H9 (cell line): ENCODE data around the gene GPX2. TPM values are rescaled to one million over a fixed set of nuclear protein-coding genes. Genes with fewer than 3 reads are reported as not detected.
A peak's percentile ranks its signal among the peaks of the same experiment; 100 is the strongest.

Source experiments
- DNase-seq: peaks from one replicate; pipeline ENCODE4 v3.0.0-alpha.2; 2017
- H2AFZ ChIP-seq: one replicate; pipeline ENCODE4 v1.6.1; 2013; ENCODE audit warnings: mild to moderate bottlenecking, low read length, control low read depth, moderate library complexity
- H2AK5ac ChIP-seq: 2 replicates; pipeline ENCODE4 v1.6.1; 2013; ENCODE audit warnings: low read length, control low read depth, mixed read lengths; ENCODE audit not compliant: insufficient read length
- H2BK120ac ChIP-seq: one replicate; pipeline ENCODE4 v1.6.1; 2013; ENCODE audit warnings: low read depth, mild to moderate bottlenecking, low read length, control low read depth, inconsistent platforms; ENCODE audit not compliant: poor library complexity, severe bottlenecking
- H2BK12ac ChIP-seq: 2 replicates; pipeline ENCODE4 v1.6.1; 2013; ENCODE audit warnings: low read length, control low read depth, mixed read lengths, low read depth; ENCODE audit not compliant: insufficient read length
- H2BK15ac ChIP-seq: 2 replicates; pipeline ENCODE4 v1.6.1; 2013; ENCODE audit warnings: low read depth, low read length, control low read depth
- H2BK20ac ChIP-seq: one replicate; pipeline ENCODE4 v1.6.1; 2013; ENCODE audit warnings: low read depth, mild to moderate bottlenecking, low read length, control low read depth, inconsistent platforms; ENCODE audit not compliant: poor library complexity, severe bottlenecking
- H2BK5ac ChIP-seq: 2 replicates; pipeline ENCODE4 v1.6.1; 2013; ENCODE audit warnings: low read length, control low read depth, mixed read lengths; ENCODE audit not compliant: insufficient read length
- H3K14ac ChIP-seq: 2 replicates; pipeline ENCODE4 v1.6.1; 2013; ENCODE audit warnings: low read length, control low read depth; ENCODE audit not compliant: insufficient read depth
- H3K18ac ChIP-seq: 2 replicates; pipeline ENCODE4 v1.6.1; 2013; ENCODE audit warnings: low read depth, mild to moderate bottlenecking, mixed read lengths, low read length, control low read depth; ENCODE audit not compliant: insufficient read length
- H3K23ac ChIP-seq: 2 replicates; pipeline ENCODE4 v1.6.1; 2013; ENCODE audit warnings: low read length, control low read depth, mixed read lengths, low read depth; ENCODE audit not compliant: insufficient read length
- H3K23me2 ChIP-seq: 2 replicates; pipeline ENCODE4 v1.6.1; 2013; ENCODE audit warnings: low read depth, mild to moderate bottlenecking, mixed read lengths, low read length, control low read depth; ENCODE audit not compliant: insufficient read length, poor library complexity, severe bottlenecking
- H3K27ac ChIP-seq: 2 replicates; pipeline ENCODE4 v1.5.1; 2013; ENCODE audit warnings: low read length, control low read depth, mixed read lengths, low read depth; ENCODE audit not compliant: insufficient read length
- H3K27me3 ChIP-seq: 2 replicates; pipeline ENCODE4 v1.6.1; 2013; ENCODE audit warnings: low read length, control low read depth, inconsistent platforms; ENCODE audit not compliant: insufficient read depth
- H3K4ac ChIP-seq: 2 replicates; pipeline ENCODE4 v1.6.1; 2013; ENCODE audit warnings: low read depth, mild to moderate bottlenecking, control low read depth, inconsistent platforms, low read length, moderate library complexity
- H3K4me1 ChIP-seq: 2 replicates; pipeline ENCODE4 v1.6.1; 2013; ENCODE audit warnings: low read length, control low read depth, inconsistent platforms; ENCODE audit not compliant: insufficient read depth
- H3K4me2 ChIP-seq: 2 replicates; pipeline ENCODE4 v1.6.1; 2013; ENCODE audit warnings: low read length, control low read depth, mixed read lengths; ENCODE audit not compliant: insufficient read length, insufficient read depth
- H3K56ac ChIP-seq: 2 replicates; pipeline ENCODE4 v1.6.1; 2013; ENCODE audit warnings: low read depth, mild to moderate bottlenecking, mixed read lengths, low read length, control low read depth; ENCODE audit not compliant: insufficient read length
- H3K79me1 ChIP-seq: 2 replicates; pipeline ENCODE4 v1.6.1; 2013; ENCODE audit warnings: low read depth, mild to moderate bottlenecking, moderate library complexity, low read length, control low read depth, inconsistent platforms; ENCODE audit not compliant: insufficient read depth, poor library complexity, severe bottlenecking
- H3K79me2 ChIP-seq: 2 replicates; pipeline ENCODE4 v1.6.1; 2013; ENCODE audit warnings: low read length, control low read depth, inconsistent platforms; ENCODE audit not compliant: insufficient read depth
- H3K9ac ChIP-seq: 2 replicates; pipeline ENCODE4 v1.6.1; 2013; ENCODE audit warnings: low read length, control low read depth, mixed read lengths; ENCODE audit not compliant: insufficient read length; ENCODE audit errors: extremely low read depth
- H3K9me3 ChIP-seq: one replicate; pipeline ENCODE4 v1.6.1; 2013; ENCODE audit warnings: low read depth, low read length, inconsistent platforms; ENCODE audit not compliant: control insufficient read depth
- H3T11ph ChIP-seq: one replicate; pipeline ENCODE4 v1.6.1; 2013; ENCODE audit warnings: mild to moderate bottlenecking, low read length, control low read depth, inconsistent platforms
- H4K20me1 ChIP-seq: one replicate; pipeline ENCODE4 v1.6.1; 2013; ENCODE audit not compliant: control insufficient read depth, insufficient read length, insufficient read depth
- H4K5ac ChIP-seq: 2 replicates; pipeline ENCODE4 v1.6.1; 2013; ENCODE audit warnings: low read depth, mild to moderate bottlenecking, mixed read lengths, low read length, control low read depth; ENCODE audit not compliant: insufficient read length
- H4K8ac ChIP-seq: replicated peaks from 2 replicates; pipeline ENCODE4 v1.6.1; 2013; ENCODE audit warnings: low read length, control low read depth, mixed read lengths, low read depth; ENCODE audit not compliant: insufficient read length
- H4K91ac ChIP-seq: 2 replicates; pipeline ENCODE4 v1.6.1; 2013; ENCODE audit warnings: low read depth, mild to moderate bottlenecking, moderate library complexity, mixed read lengths, low read length, control low read depth; ENCODE audit not compliant: insufficient read length
- H3K27ac Mint-ChIP-seq, 3 experiments: 2 replicates in 2 of 3; 3 replicates in 1 of 3; pipeline ENCODE4 v1.8.0; 2020 to 2021; ENCODE audit warnings: mixed read lengths in 3 of 3, mild to moderate bottlenecking in 1 of 3, moderate library complexity in 1 of 3
- H3K27me3 Mint-ChIP-seq: 2 replicates; pipeline ENCODE4 v1.8.0; 2021; ENCODE audit warnings: low read depth, mild to moderate bottlenecking, moderate library complexity, mixed read lengths
- H3K36me3 Mint-ChIP-seq, 3 experiments: 2 replicates in 2 of 3; 3 replicates in 1 of 3; pipeline ENCODE4 v1.8.0; 2020 to 2021; ENCODE audit warnings: low read depth in 3 of 3, mixed read lengths in 3 of 3; ENCODE audit not compliant: insufficient read depth in 1 of 3
- H3K4me1 Mint-ChIP-seq, 2 experiments: 2 replicates each; pipeline ENCODE4 v1.8.0; 2020; ENCODE audit warnings: mixed read lengths in 2 of 2
- H3K4me3 Mint-ChIP-seq, 2 experiments: 2 replicates in 1 of 2; 3 replicates in 1 of 2; pipeline ENCODE4 v1.8.0; 2020 to 2021; ENCODE audit warnings: mild to moderate bottlenecking in 2 of 2, mixed read lengths in 2 of 2, moderate library complexity in 1 of 2
- H3K9me3 Mint-ChIP-seq, 2 experiments: 2 replicates in 1 of 2; 3 replicates in 1 of 2; pipeline ENCODE4 v1.8.0; 2020; ENCODE audit warnings: mild to moderate bottlenecking in 2 of 2, mixed read lengths in 2 of 2, moderate library complexity in 1 of 2
- WGBS: extraction: QIAGEN DNeasy Blood & Tissue Kit; methylation state at CpG from one replicate; pipeline ENCODE4 v1.1.7; 2013; ENCODE audit warnings: missing lambda C conversion rate, low lambda C conversion rate, mixed read lengths; ENCODE audit not compliant: insufficient read length; ENCODE audit errors: extremely low coverage; 5-methylcytosine and 5-hydroxymethylcytosine counted together
- total RNA-seq: library from RNA; stranded (reverse); gene quantifications from 2 replicates; pipeline ENCODE4 v1.2.1, GENCODE V29; 2021
- TF ChIP-seq, protein P1 (sequence below): fragments of 200-600 bp; sonication (generic); conservative IDR thresholded peaks from 3 replicates; pipeline ENCODE4 v1.8.0; 2021; ENCODE audit warnings: antibody characterized with exemption, mild to moderate bottlenecking

GPX2 gene
- total RNA-seq, 1 experiment from 2014 or later = 0.79 TPM

- H3K4me1 ChIP-seq = peaks cover 2% of the 10 kb centered on the region; the same call in 1 of the 2 replicates
- H3K4me1 Mint-ChIP-seq = peaks cover 24 to 27% of the 10 kb centered on the region in 2 experiments
- no peaks in the 10 kb centered on the region for H3K9me3 Mint-ChIP-seq
- H2BK5ac ChIP-seq = no peak overlapping the region
- H3K18ac ChIP-seq = no peak overlapping the region
- no peak for DNase-seq
- TF ChIP-seq, protein P1, sequence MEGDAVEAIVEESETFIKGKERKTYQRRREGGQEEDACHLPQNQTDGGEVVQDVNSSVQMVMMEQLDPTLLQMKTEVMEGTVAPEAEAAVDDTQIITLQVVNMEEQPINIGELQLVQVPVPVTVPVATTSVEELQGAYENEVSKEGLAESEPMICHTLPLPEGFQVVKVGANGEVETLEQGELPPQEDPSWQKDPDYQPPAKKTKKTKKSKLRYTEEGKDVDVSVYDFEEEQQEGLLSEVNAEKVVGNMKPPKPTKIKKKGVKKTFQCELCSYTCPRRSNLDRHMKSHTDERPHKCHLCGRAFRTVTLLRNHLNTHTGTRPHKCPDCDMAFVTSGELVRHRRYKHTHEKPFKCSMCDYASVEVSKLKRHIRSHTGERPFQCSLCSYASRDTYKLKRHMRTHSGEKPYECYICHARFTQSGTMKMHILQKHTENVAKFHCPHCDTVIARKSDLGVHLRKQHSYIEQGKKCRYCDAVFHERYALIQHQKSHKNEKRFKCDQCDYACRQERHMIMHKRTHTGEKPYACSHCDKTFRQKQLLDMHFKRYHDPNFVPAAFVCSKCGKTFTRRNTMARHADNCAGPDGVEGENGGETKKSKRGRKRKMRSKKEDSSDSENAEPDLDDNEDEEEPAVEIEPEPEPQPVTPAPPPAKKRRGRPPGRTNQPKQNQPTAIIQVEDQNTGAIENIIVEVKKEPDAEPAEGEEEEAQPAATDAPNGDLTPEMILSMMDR = no peak
- H3T11ph ChIP-seq = no peak overlapping the region
- no peak overlapping the region for H3K4me2 ChIP-seq
- H2BK12ac ChIP-seq = no peak overlapping the region
- H2BK120ac ChIP-seq = no peak overlapping the region
- H4K5ac ChIP-seq = no peak overlapping the region
- H3K4ac ChIP-seq = no peak overlapping the region
- H4K8ac ChIP-seq = no peak overlapping the region
- H3K9me3 ChIP-seq = no peaks in the 10 kb centered on the region
- no peak overlapping the region for H3K27ac ChIP-seq
- H3K4me3 Mint-ChIP-seq = no peak overlapping the region
- H4K91ac ChIP-seq = no peak overlapping the region
- H2AFZ ChIP-seq = no peak overlapping the region
- H3K14ac ChIP-seq = no peak overlapping the region
- H3K36me3 Mint-ChIP-seq = peaks cover 3 to 11% (median 4%) of the 10 kb centered on the region in 3 experiments; a peak in 6 of 7 replicates
- no peak overlapping the region for H2BK15ac ChIP-seq
- no peak overlapping the region for H3K23ac ChIP-seq
- no peaks in the 10 kb centered on the region for H3K79me2 ChIP-seq
- peak overlapping the region in 1 of 3 experiments; percentile 1; a peak in 1 of 7 replicates for H3K27ac Mint-ChIP-seq
- no peak overlapping the region for H2AK5ac ChIP-seq
- H3K79me1 ChIP-seq = no peaks in the 10 kb centered on the region
- H3K27me3 ChIP-seq = no peaks in the 10 kb centered on the region
- H3K27me3 Mint-ChIP-seq = no peaks in the 10 kb centered on the region
- H3K9ac ChIP-seq = no peak overlapping the region
- no peaks in the 10 kb centered on the region for H3K23me2 ChIP-seq
- H4K20me1 ChIP-seq = no peaks in the 10 kb centered on the region
- no peak overlapping the region for H2BK20ac ChIP-seq
- no peak overlapping the region for H3K56ac ChIP-seq
- WGBS = no CpG with 5 or more reads among the region's 3 CpGs
These were observed 2.1 kb downstream of the GPX2 start for GRCh38 chr14:64940336-64940910.
